ENCODE results near the gene USP6.
"Not testable (repeated sequence)": the region's sequence is repeated elsewhere in the genome, so short reads cannot be mapped to it uniquely, and the experiment has no call there.

Gene USP6

GRCh38 chr17:5135726-5136579, 20.1 kb downstream of the USP6 start:
- no peak for DNase-seq

DNA sequence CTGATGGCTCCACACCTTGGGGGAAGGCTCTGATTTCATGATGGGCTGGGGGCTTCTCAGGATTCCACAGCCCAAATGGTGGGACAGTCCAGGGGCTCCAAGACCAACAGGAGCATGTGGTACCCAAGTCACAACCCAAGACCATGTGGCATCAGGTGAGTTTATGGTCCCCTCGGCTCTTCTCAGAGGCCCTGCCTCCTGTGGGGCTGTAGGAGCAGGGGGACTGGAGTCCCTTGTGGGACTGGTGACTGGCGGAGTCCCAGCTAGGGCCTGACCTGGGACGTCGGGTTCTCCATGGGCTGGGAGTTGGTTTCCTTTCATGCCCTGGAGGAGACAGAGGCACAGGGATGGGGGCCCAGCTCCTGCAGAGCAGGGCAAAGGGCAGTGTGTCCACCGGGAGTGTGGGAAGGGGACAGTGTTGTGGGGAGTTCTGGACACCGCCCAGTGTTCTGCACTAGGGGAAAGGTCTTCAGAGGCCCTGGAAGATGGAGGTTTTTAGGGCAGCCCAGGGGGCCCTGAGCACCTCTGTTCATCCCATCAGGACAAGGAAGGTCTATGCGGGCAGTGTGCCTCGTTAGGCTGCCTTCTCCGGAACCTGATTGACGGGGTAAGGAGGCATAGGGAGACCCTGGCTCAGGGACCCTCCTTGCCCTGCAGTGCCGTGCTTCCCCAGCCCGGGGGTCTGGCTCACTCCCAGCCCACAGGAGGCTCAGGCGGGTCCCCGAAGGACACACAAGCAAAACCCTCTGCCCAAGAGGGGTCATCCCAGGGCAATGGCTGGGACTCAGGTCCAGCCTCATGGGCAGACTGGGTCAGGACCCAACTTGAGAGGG, 21.0 kb downstream of the USP6 start:
- DNase-seq = not testable (repeated sequence)

GRCh38 chr17:5137511-5138197, 21.8 kb downstream of the USP6 start:
- DNase-seq = not testable (repeated sequence)

GRCh38 chr17:5138198-5138544, 22.3 kb downstream of the USP6 start:
- not testable (repeated sequence) for DNase-seq

GRCh38 chr17:5138616-5139457, 23.0 kb downstream of the USP6 start:
- DNase-seq = no peak

- DNase-seq = no peak
Observed at GRCh38 chr17:5139458-5139732, 23.6 kb downstream of the USP6 start.

GRCh38 chr17:5142877-5143276, 27.0 kb downstream of the USP6 start:
- not testable (repeated sequence) for DNase-seq

DNA sequence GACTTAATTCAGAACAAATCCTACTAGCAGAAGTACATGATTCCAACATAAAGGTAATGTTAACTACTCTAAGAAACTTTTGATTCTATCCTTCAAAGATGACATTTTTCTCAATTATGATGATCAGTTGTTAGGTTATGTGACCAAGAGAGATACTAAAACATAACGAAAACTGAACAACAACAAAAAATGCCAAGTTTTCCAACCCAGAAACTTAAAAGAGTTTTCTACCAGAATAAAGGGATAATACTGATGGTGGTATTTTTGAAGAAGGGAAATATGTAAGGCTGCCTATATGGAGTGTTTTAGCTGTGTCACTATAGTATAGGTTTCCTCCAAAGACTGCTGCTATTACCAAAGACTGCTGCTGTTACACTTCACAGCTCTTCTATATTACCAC, 30.3 kb downstream of the USP6 start:
- DNase-seq = not testable (repeated sequence)

DNA sequence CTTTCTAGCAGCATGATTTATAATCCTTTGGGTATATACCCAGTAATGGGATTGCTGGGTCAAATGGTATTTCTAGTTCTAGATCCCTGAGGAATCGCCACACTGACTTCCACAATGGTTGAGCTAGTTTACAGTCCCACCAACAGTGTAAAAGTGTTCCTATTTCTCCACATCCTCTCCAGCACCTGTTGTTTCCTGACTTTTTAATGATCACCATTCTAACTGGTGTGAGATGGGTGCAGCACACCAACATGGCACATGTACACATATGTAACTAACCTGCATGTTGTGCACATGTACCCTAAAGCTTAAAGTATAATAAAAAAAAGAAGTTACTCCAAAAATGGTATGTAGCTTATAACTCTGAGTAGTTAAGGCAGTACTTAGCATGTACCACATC, 44.9 kb downstream of the USP6 start:
- not testable (repeated sequence) for DNase-seq

DNA sequence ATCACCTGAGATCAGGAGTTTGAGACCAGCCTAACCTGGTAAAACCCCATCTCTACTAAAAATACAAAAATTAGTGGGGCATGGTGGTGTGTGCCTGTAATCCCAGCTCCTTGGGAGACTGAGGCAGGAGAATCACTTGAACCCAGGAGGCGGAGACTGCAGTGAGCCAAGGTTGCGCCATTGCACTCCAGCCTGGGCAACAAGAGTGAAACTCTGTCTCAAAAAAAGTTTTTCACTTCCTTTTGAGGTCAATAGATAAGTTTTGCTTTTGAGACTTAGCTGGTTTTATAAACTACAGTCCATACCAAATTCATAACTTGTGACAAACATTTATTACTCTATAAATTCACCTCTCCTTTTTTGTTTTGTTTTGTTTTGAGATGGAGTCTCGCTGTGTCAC, 46.0 kb downstream of the USP6 start:
- not testable (repeated sequence) for DNase-seq

DNA sequence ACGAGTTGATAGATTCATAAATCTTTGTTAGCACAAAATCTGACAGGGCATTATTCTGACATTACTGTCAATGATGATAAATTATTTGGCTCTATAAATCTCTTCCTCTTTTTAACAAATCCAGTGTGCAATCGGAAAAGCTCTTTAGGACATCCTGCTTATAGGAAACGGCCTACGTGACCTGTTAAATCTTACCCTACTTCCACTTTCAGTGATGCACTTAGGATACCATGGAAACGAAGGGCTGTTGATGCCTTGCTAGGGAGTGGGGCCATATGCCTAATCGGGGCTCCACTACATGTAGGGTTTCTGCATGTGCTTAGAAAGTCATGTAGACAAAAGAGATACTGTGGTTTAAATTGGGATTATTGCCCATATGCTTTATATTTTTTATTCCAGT, 48.6 kb downstream of the USP6 start:
- DNase-seq = peak; percentile 19 to 73 (median 46)

- peak; percentile 65 to 83 (median 74) for DNase-seq
Observed at GRCh38 chr17:5165791-5166564, 50.1 kb downstream of the USP6 start.

DNA sequence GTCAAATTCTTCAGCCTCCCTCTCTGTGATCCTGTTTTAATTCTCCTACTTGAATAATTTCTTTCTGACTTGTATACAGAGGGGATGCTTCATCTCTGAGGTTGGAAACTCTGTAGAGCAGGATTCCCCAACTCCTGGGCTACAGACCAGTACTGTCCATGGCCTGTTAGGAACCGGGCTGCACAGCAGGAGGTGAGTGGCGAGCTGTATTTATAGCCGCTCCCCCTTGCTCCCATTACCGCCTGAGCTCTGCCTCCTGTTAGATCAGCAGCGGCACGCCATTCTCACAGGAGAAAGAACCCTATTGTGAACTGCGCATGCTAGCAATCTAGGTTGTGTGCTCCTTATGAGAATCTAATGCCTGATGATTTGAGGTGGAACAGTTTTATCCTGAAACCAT, 59.2 kb downstream of the USP6 start:
- DNase-seq = not testable (repeated sequence)

- DNase-seq = no peak
Observed at GRCh38 chr17:5179003-5179402, 63.2 kb downstream of the USP6 start.

DNA sequence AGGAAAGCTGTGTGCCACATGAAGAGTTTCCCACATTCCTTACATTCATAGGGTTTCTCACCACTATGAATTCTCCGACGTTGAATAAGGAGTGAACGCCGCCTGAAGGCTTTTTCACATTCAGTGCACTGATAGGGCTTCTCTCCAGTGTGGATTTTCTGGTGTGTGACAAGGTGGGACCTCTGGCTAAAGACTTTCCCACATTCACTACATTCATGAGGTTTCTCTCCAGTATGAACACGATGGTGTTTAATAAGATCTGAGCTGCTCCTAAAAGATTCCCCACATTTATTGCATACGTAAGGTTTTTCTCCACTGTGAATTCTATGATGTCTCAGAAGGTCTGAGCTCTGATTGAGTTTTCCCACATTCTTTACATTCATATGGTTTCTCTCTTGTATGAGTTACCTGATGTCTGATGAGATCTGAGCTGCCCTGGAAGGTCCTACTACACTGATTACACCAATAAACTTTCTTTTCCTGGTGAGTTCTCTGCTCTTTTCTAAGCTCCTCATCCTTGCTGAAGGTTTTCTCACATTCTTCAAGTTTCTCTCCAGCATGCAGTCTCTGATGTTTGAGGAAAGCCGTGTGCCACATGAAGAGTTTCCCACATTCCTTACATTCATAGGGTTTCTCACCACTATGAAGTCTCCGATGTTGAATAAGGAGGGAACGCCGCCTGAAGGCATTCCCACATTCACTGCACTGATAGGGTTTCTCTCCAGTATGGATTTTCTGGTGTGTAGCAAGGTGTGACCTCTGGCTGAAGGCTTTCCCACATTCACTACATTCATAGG, 65.9 kb downstream of the USP6 start:
- DNase-seq = no peak

DNA sequence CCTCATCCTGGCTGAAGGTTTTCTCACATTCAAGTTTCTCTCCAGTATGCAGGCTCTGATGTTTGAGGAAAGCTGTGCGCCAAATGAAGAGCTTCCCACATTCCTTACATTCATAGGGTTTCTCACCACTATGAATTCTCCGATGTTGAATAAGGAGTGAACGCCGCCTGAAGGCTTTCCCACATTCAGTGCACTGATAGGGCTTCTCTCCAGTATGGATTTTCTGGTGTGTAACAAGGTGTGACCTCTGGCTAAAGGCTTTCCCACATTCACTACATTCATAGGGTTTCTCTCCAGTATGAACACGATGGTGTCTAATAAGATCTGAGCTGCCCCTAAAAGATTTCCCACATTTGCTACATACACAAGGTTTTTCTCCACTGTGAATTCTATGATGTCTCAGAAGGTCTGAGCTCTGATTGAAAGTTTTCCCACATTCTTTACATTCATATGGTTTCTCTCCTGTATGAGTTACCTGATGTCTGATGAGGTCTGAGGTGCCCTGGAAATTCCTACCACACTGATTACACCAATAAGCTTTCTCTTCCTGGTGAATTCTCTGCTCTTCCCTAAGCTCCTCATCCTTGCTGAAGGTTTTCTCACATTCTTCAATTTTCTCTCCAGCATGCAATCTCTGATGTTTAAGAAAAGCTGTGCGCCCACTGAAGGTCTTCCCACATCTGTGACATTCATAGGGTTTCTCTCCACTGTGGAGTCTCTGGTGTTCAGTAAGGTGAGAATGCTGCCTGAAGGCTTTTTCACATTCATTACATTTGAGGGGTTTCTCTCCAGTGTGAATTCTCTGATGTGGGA, 67.0 kb downstream of the USP6 start:
- no peak for DNase-seq

DNA sequence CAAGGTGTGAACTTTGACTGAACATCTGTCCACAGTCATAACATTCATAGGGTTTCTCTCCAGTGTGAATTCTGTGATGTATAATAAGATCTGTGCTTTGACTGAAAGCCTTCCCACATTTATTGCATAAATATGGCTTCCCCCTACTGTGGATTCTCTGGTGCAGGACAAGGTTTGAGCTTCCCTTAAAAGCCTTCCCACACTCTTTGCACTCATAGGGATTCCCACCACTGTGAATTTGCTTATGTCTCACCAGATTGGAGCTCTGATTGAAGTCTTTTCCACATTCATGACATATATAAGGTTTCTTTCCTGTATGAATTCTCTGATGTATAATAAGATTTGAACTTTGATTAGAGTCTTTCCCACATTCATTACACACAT, 67.6 kb downstream of the USP6 start:
- no peak for DNase-seq

GRCh38 chr17:5184288-5184687, 68.5 kb downstream of the USP6 start:
- no peak for DNase-seq

GRCh38 chr17:5191541-5192417, 75.9 kb downstream of the USP6 start, which contains the start of gene ZNF594:
Gene ZNF594, minus strand, starts transcription at chr17:5191868. Its CDS starts 7,612 bp downstream, at chr17:5184256.
- peak; percentile 96 to 98 (median 96) for DNase-seq

Measured in suppressor macrophage (primary cell).